ENCODE measurements around the gene ANKRD7. TPM values are rescaled to one million over a fixed set of nuclear protein-coding genes. Genes with fewer than 3 reads are reported as not detected.

ANKRD7 gene, protein sequence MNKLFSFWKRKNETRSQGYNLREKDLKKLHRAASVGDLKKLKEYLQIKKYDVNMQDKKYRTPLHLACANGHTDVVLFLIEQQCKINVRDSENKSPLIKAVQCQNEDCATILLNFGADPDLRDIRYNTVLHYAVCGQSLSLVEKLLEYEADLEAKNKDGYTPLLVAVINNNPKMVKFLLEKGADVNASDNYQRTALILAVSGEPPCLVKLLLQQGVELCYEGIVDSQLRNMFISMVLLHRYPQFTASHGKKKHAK
- 0.37 and 0.39 TPM in 2 replicates for total RNA-seq

DNA sequence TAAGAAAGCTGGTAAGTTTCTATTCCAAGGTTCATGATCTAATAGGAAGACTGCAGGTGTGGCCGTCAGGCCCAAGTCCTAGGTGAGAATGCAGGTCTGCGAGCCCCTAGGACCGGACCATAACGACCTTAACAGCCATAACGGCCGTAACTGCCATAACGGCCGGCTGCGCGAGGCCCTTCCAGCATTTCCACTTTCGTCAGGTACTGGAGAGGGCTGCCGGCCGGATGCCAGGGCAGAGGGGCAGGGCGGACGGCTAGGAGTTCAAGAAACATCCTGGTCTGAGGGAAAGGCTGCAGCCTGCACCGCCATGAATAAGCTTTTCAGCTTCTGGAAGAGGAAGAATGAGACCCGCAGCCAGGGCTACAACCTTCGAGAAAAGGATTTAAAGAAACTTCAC lies at the start of gene ANKRD7:
Gene ANKRD7, plus strand, starts transcription at position 184 of the 400 bp plus-strand sequence. Its CDS starts 127 bp downstream, at position 311.

DNA sequence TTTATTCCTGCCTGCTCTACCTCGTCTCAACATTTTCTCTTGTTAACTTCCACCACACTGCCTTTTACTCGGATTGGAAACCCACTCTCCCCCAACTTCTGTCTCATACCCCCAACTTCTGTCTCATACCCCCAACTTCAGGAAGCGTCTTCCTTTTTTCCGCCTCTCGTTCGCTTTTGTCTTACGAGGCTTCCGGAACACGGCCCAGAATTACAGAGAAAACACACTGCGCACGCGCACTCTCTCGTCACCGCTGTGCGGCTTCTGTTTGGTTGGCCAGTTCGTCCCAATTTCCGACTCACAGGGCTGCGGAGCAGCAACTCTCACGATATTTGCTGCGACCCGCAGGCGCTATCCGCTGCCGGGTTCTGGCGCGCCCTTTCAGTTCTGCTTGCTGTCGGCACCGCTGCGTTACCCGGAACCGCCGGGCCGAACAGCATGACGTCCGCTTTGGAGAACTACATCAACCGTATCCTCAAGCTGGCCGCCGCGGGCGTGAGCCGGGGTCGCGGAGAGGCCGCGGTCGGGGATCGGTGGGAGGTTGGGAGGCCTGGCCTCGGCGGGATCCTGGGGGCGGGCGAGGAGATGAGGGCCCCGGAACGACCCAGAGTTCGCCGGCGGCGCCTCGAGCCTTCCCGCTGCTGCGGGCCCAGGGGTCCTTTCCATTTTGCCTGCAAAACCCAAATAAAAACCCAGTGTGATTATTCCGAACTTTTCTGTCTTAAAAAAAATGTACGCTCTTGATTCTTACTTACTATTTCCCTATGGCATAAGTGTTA lies 40.5 kb upstream of the ANKRD7 start, which contains the start of gene LSM8:
Gene LSM8, plus strand, starts transcription at position 379 of the 779 bp plus-strand sequence. Its CDS starts 60 bp downstream, at position 439.

Other genes with a start within 250 kb of the ANKRD7 start
- 29.5 and 30.5 TPM in 2 replicates for gene LSM8, start 40.5 kb upstream of the ANKRD7 start, total RNA-seq

All from subcutaneous preadipocyte (primary cell).